Ovary (tissue), 3 donors: ENCODE data around the gene PIGU.

ENCODE experiments used
- CTCF ChIP-seq, 3 donors: fragments of 450-650 bp in 2 of 3; fragments of 200-600 bp in 1 of 3; IDR thresholded peaks; one replicate each; pipeline versions ENCODE4 v1.5.1 to v1.8.0; 2016 to 2022; ENCODE audit warnings: antibody characterized with exemption in 3 of 3, mild to moderate bottlenecking in 1 of 3
- EP300 ChIP-seq: sonication (generic); formaldehyde crosslinking; IDR thresholded peaks from one replicate; pipeline ENCODE4 v1.6.1; 2017; ENCODE audit warnings: antibody characterized with exemption
- donor health status: DM: no; HTN: no; CAD: no.

DNA sequence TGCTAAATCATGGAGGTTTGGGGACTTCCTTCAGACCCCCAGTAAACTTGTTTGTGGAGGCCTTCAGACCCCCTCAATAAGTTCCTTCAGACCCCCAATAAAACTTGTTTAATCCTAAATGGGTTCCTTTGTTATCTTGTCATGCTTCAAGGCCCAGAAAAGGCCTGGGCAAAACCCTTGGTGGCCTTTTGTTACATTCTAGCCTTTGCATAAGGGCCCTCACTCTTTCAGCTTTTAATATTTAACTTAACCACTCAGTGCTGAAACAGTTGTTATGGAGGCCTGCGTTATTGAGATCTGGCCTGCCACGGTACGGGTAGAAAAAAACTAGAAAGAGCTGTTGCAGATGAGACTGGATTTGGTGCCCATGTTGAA is 165.0 kb downstream of the PIGU start:
- TF ChIP-seq EP300: no peak
- TF ChIP-seq CTCF (IDR thresholded peaks at IDR 0.05): no peak
